Panc1 (cell line): ENCODE results near the gene UPB1. TPM values are rescaled to one million over a fixed set of nuclear protein-coding genes. Genes with fewer than 3 reads are reported as not detected.

Experiments used
- ATAC-seq: fragments of 200-7000 bp; cut with Tn5 transposase; 2 replicates; pipeline ENCODE4 v1.9.1; 2020; ENCODE audit warnings: mild to moderate bottlenecking, moderate library complexity
- BruUV-seq: library from RNA; stranded (reverse); fragments of 400-500 nt; replicated peaks from 2 replicates; lab custom pipeline; 2021; lab: Mats Ljungman, UMichigan
- CTCF ChIA-PET: fragments of 300-600 bp; sonication (Branson Sonifier 250); formaldehyde crosslinking; loops from one replicate; lab custom pipeline; 2022; ENCODE audit warnings: antibody characterized with exemption; lab: Charles Lee
- POLR2A ChIA-PET: fragments of 300-600 bp; sonication (Branson Sonifier 250); formaldehyde crosslinking; loops from one replicate; lab custom pipeline; 2022; ENCODE audit warnings: antibody characterized with exemption; lab: Charles Lee
- DNase-seq: peaks from one replicate; pipeline ENCODE4 v3.0.0-alpha.2; 2010; ENCODE audit warnings: low read depth, low spot score
- H3K27ac ChIP-seq: 2 replicates; pipeline ENCODE4 v1.5.1; 2011; ENCODE audit warnings: mild to moderate bottlenecking, low read length, inconsistent platforms
- H3K27me3 ChIP-seq: fragments of 200-500 bp; sonication (Bioruptor generic); 2 replicates; pipeline ENCODE4 v1.6.0; 2014; ENCODE audit warnings: low read length, inconsistent platforms; ENCODE audit not compliant: control insufficient read depth, insufficient read depth
- H3K36me3 ChIP-seq: fragments of 200-500 bp; sonication (Bioruptor generic); 2 replicates; pipeline ENCODE4 v1.5.1; 2014; ENCODE audit warnings: inconsistent platforms, mild to moderate bottlenecking, low read length, moderate library complexity; ENCODE audit not compliant: control insufficient read depth, insufficient read depth
- H3K4me1 ChIP-seq: 2 replicates; pipeline ENCODE4 v1.5.1; 2011; ENCODE audit warnings: inconsistent platforms, mild to moderate bottlenecking, low read length, moderate library complexity; ENCODE audit not compliant: control insufficient read depth, insufficient read depth
- H3K4me3 ChIP-seq, 2 experiments: 2 replicates each; pipeline ENCODE4 v1.5.1; 2011 to 2012; ENCODE audit warnings: low read depth in 2 of 2, low read length in 2 of 2, mild to moderate bottlenecking in 2 of 2, inconsistent platforms in 1 of 2, moderate library complexity in 1 of 2
- H3K9me3 ChIP-seq: fragments of 200-500 bp; sonication (Bioruptor generic); 2 replicates; pipeline ENCODE4 v1.5.1; 2014; ENCODE audit warnings: low read depth, mild to moderate bottlenecking, inconsistent platforms, low read length, moderate library complexity; ENCODE audit not compliant: control insufficient read depth, insufficient read depth
- POLR2AphosphoS5 ChIP-seq: IDR thresholded peaks from 2 replicates; pipeline ENCODE4 v1.6.1; 2012; ENCODE audit warnings: mild to moderate bottlenecking, low read depth, low read length, moderate library complexity
- SIN3A ChIP-seq: IDR thresholded peaks from 2 replicates; pipeline ENCODE4 v1.6.1; 2012; ENCODE audit warnings: low read depth, mild to moderate bottlenecking, low read length, moderate library complexity, borderline replicate concordance; ENCODE audit not compliant: insufficient read depth
- TCF7L2 ChIP-seq: IDR thresholded peaks from 2 replicates; pipeline ENCODE4 v1.6.1; 2011; ENCODE audit warnings: mild to moderate bottlenecking, low read depth, low read length, inconsistent platforms
- in situ Hi-C: cut with HindIII; loops from 2 replicates; pipeline ENCODE4 v1.10.0; 2016; ENCODE audit warnings: low sequenced_read_pairs, low pct_unique_long_range_greater_than_20kb
- intact Hi-C: fragments of 100-400 bp; cut with micrococcal nuclease; formaldehyde crosslinking; loops from one replicate; pipeline ENCODE4 v1.10.0; 2022; ENCODE audit not compliant: unreplicated experiment
- total RNA-seq: library from RNA; stranded (reverse); gene quantifications from one replicate; pipeline ENCODE4 v1.2.1, GENCODE V29; 2021; ENCODE audit not compliant: unreplicated experiment
- TF ChIP-seq, protein P1 (sequence below), 2 experiments: IDR thresholded peaks; 2 replicates each; pipeline ENCODE4 v1.6.1; 2011 to 2012; ENCODE audit warnings: low read depth in 2 of 2, control low read depth in 1 of 2, low read length in 1 of 2, mild to moderate bottlenecking in 1 of 2, moderate library complexity in 1 of 2; ENCODE audit not compliant: insufficient read depth in 1 of 2
- TF ChIP-seq, protein P2 (sequence below): fragments of 450-650 bp; IDR thresholded peaks from 2 replicates; pipeline ENCODE4 v1.5.1; 2017; ENCODE audit warnings: mild to moderate bottlenecking

The UPB1 gene
- total RNA-seq, 1 experiment from 2014 or later: 0.10 TPM

DNA sequence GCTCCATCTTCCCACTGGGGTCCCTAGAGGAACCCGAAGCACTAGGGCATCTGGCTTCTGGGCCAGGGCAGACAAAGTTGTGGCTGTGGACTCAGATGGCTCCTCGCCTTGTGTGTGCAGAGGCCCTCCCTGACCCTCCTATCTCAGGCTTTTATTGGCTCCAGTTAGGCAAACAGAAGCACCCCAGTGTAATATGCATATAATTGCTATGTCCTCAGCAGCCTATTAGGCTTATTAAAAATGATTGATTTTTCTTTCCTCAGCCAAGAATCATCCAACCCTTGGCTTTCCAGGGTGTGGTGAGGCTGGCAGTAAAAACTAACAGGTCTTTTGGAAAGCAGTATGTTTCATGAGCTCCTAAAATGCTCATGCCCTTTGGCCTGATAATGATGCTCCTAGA is 22.3 kb downstream of the UPB1 start:
- Histone ChIP-seq H3K27ac (no peak overlapping the region), H3K4me1 (peaks cover 3% of the 10 kb centered on the region), H3K4me3 (no peak overlapping the region), H3K27me3 (no peaks in the 10 kb centered on the region), H3K9me3 (no peaks in the 10 kb centered on the region), H3K36me3 (no peaks in the 10 kb centered on the region)
- BruUV-seq: no TSS peak
- ChIA-PET CTCF (no interaction called here), POLR2A (interaction anchor here (0.7 kb wide), 1 partner anchor 8 kb away, joined by 4 read pairs; no protein-coding TSS in a partner anchor)
- ATAC-seq (no peak), DNase-seq (no peak)
- TF ChIP-seq POLR2AphosphoS5 (no peak), SIN3A (no peak), TCF7L2 (no peak)
- TF ChIP-seq, protein P1, sequence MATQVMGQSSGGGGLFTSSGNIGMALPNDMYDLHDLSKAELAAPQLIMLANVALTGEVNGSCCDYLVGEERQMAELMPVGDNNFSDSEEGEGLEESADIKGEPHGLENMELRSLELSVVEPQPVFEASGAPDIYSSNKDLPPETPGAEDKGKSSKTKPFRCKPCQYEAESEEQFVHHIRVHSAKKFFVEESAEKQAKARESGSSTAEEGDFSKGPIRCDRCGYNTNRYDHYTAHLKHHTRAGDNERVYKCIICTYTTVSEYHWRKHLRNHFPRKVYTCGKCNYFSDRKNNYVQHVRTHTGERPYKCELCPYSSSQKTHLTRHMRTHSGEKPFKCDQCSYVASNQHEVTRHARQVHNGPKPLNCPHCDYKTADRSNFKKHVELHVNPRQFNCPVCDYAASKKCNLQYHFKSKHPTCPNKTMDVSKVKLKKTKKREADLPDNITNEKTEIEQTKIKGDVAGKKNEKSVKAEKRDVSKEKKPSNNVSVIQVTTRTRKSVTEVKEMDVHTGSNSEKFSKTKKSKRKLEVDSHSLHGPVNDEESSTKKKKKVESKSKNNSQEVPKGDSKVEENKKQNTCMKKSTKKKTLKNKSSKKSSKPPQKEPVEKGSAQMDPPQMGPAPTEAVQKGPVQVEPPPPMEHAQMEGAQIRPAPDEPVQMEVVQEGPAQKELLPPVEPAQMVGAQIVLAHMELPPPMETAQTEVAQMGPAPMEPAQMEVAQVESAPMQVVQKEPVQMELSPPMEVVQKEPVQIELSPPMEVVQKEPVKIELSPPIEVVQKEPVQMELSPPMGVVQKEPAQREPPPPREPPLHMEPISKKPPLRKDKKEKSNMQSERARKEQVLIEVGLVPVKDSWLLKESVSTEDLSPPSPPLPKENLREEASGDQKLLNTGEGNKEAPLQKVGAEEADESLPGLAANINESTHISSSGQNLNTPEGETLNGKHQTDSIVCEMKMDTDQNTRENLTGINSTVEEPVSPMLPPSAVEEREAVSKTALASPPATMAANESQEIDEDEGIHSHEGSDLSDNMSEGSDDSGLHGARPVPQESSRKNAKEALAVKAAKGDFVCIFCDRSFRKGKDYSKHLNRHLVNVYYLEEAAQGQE (IDR thresholded peaks at IDR 0.05; ENCODE audit: insufficient read depth in 1 of 2, low read depth in 2 of 2, low read length in 1 of 2): no peak
- TF ChIP-seq, protein P2, sequence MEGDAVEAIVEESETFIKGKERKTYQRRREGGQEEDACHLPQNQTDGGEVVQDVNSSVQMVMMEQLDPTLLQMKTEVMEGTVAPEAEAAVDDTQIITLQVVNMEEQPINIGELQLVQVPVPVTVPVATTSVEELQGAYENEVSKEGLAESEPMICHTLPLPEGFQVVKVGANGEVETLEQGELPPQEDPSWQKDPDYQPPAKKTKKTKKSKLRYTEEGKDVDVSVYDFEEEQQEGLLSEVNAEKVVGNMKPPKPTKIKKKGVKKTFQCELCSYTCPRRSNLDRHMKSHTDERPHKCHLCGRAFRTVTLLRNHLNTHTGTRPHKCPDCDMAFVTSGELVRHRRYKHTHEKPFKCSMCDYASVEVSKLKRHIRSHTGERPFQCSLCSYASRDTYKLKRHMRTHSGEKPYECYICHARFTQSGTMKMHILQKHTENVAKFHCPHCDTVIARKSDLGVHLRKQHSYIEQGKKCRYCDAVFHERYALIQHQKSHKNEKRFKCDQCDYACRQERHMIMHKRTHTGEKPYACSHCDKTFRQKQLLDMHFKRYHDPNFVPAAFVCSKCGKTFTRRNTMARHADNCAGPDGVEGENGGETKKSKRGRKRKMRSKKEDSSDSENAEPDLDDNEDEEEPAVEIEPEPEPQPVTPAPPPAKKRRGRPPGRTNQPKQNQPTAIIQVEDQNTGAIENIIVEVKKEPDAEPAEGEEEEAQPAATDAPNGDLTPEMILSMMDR: no peak
- in situ Hi-C loops: no loop called here
- intact Hi-C loops: no loop called here

DNA sequence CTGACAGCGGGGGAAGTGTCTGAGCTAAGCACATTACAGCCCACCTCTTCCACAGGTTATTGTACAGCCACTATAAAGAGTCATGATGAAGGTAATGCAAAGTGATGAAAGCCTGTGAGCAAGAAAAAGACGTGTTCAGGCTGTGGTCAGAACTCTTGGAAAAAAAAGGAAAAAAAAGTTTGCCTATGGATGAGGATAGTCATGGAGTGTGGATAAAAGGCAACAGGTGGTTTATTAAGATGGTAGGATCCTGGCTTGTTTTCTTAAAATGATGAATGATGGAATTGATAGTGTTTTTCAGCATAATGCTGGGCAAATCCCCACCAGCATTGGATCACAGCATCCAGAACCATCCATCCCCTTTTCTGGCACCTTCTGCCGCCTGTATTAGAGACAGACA is 23.1 kb downstream of the UPB1 start:
- Histone ChIP-seq H3K9me3 (no peaks in the 10 kb centered on the region), H3K4me1 (peaks cover 3% of the 10 kb centered on the region), H3K4me3 (no peak overlapping the region), H3K27me3 (no peaks in the 10 kb centered on the region), H3K36me3 (no peaks in the 10 kb centered on the region), H3K27ac (no peak overlapping the region)
- TF ChIP-seq, protein P1 (IDR thresholded peaks at IDR 0.05; ENCODE audit: insufficient read depth in 1 of 2, low read depth in 2 of 2, low read length in 1 of 2): no peak
- TF ChIP-seq, protein P2: no peak
- TF ChIP-seq TCF7L2 (no peak), POLR2AphosphoS5 (no peak), SIN3A (no peak)
- in situ Hi-C loops (no loop called here), intact Hi-C loops (no loop called here)
- no peak for DNase-seq
- POLR2A ChIA-PET: interaction anchor here (0.7 kb wide), 1 partner anchor 9 kb away, joined by 4 read pairs; no protein-coding TSS in a partner anchor
- CTCF ChIA-PET: no interaction called here
- no TSS peak for BruUV-seq
- ATAC-seq: no peak
